ENCODE measurements around the gene NUBP2.

The NUBP2 gene

DNA sequence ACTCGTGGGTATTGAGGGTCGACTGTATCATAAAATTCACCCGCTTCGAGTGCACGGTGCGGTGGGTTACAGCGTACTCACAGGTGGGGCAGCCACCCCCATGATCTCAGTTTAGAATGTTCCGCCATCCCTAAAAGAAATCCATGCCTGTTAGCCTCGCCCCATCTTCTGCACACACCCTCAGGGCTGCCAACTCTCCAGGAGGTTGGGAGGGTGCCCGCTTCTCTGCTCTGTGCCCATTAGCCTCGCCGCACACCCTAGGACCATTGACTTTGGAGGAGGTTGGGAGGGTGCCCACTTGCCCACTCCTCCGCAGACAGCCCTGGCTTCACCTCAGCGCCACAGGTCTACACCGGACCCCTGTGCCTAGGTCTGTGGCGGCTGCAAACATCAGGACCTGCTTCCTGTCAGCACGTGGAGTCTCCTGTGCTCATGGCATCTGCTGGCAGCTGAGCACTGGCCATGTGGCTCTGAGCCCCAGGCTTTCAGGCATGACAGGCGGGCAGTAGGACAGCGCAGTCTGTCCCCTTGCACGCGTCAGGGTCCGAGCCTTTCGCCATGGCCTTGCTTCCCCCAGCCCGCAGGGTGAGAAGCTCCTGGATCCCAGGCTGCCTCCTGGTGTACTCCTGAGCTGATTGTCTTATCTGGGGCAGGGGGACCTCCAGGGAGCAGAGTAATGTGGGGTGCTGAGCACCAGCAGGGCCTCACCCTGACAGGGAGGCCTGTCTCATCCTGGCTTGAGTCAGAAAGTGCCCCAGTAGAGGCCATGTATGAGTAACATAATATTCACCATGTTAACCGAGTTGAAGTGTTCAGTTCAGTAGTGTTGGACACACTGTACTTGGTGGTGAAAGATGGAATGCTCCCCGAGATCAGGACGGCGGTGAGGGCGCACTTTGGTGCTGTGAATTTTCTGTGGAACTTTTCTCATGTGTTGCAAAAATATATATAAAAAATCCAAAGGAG, 33.3 kb upstream of the NUBP2 start:
- no peak overlapping the region for H3K4me3 ChIP-seq (ENCODE audit: low read length, poor library complexity, severe bottlenecking)
- H3K27me3 ChIP-seq (ENCODE audit: insufficient read depth, low read length, poor library complexity, severe bottlenecking), result no peaks in the 10 kb centered on the region
- H3K79me2 ChIP-seq (ENCODE audit: insufficient read depth, low read length), result no peaks in the 10 kb centered on the region
- no peak overlapping the region for H3K9ac ChIP-seq (ENCODE audit: low read depth, low read length, poor library complexity, severe bottlenecking)
- H3K9me2 ChIP-seq (replicated peaks; ENCODE audit: low read depth, low read length), result no peaks in the 10 kb centered on the region
- no peaks in the 10 kb centered on the region for H3K4me1 ChIP-seq (ENCODE audit: insufficient read depth, low read length, poor library complexity, severe bottlenecking)
- no peaks in the 10 kb centered on the region for H4K20me1 ChIP-seq (ENCODE audit: insufficient read depth, low read length, poor library complexity, severe bottlenecking)
- H3K9me3 ChIP-seq (ENCODE audit: insufficient read depth, low read depth, low read length), result no peaks in the 10 kb centered on the region
- H3K4me2 ChIP-seq (ENCODE audit: low read depth, low read length, poor library complexity, severe bottlenecking), result no peak overlapping the region
- no peaks in the 10 kb centered on the region for H3F3A ChIP-seq (ENCODE audit: low read depth)
- peaks cover 4% of the 10 kb centered on the region; the same call in 1 of the 2 replicates for H3K36me3 ChIP-seq (ENCODE audit: insufficient read depth, low read length)
- TF ChIP-seq EZH2phosphoT487 (IDR thresholded peaks at IDR 0.05; ENCODE audit: borderline replicate concordance), result no peak
- TF ChIP-seq, protein P1, sequence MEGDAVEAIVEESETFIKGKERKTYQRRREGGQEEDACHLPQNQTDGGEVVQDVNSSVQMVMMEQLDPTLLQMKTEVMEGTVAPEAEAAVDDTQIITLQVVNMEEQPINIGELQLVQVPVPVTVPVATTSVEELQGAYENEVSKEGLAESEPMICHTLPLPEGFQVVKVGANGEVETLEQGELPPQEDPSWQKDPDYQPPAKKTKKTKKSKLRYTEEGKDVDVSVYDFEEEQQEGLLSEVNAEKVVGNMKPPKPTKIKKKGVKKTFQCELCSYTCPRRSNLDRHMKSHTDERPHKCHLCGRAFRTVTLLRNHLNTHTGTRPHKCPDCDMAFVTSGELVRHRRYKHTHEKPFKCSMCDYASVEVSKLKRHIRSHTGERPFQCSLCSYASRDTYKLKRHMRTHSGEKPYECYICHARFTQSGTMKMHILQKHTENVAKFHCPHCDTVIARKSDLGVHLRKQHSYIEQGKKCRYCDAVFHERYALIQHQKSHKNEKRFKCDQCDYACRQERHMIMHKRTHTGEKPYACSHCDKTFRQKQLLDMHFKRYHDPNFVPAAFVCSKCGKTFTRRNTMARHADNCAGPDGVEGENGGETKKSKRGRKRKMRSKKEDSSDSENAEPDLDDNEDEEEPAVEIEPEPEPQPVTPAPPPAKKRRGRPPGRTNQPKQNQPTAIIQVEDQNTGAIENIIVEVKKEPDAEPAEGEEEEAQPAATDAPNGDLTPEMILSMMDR (conservative IDR thresholded peaks at IDR 0.05; ENCODE audit: low read length), result no peak
- no peak overlapping the region for H2AFZ ChIP-seq (ENCODE audit: low read length)

DNA sequence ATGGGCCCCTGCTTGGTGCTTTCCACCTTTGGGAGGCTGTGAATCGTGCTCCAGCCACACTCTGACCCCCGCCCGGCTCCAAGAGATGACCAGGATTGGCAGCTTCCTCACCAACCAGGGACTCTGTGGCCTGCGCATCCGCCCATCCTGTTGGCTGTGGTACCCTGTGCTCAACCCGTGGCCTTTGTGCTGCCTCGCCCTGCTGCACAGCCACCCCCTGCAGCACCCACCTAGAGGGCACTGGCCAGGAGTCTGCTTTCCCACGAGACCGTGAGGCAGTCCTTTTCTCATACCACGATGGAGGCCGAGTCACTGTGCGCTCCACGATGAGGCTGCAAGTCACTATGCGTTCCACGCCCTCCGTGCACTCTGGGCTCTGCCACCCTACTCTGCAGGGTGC, 30.8 kb upstream of the NUBP2 start:
- Histone ChIP-seq H3K27me3 (ENCODE audit: insufficient read depth, low read length, poor library complexity, severe bottlenecking) (no peaks in the 10 kb centered on the region), H3K79me2 (ENCODE audit: insufficient read depth, low read length) (no peaks in the 10 kb centered on the region), H3K4me2 (ENCODE audit: low read depth, low read length, poor library complexity, severe bottlenecking) (no peak overlapping the region), H3F3A (ENCODE audit: low read depth) (no peaks in the 10 kb centered on the region), H3K9me3 (ENCODE audit: insufficient read depth, low read depth, low read length) (no peaks in the 10 kb centered on the region), H3K4me3 (ENCODE audit: low read length, poor library complexity, severe bottlenecking) (no peak overlapping the region), H3K36me3 (ENCODE audit: insufficient read depth, low read length) (peaks cover 4% of the 10 kb centered on the region; the same call in 1 of the 2 replicates), H3K4me1 (ENCODE audit: insufficient read depth, low read length, poor library complexity, severe bottlenecking) (no peaks in the 10 kb centered on the region), H2AFZ (ENCODE audit: low read length) (no peak overlapping the region), H3K9ac (ENCODE audit: low read depth, low read length, poor library complexity, severe bottlenecking) (no peak overlapping the region), H3K9me2 (replicated peaks; ENCODE audit: low read depth, low read length) (no peaks in the 10 kb centered on the region), H4K20me1 (ENCODE audit: insufficient read depth, low read length, poor library complexity, severe bottlenecking) (no peaks in the 10 kb centered on the region)
- no peak for TF ChIP-seq EZH2phosphoT487 (IDR thresholded peaks at IDR 0.05; ENCODE audit: borderline replicate concordance)
- TF ChIP-seq, protein P1 (conservative IDR thresholded peaks at IDR 0.05; ENCODE audit: low read length), result no peak

DNA sequence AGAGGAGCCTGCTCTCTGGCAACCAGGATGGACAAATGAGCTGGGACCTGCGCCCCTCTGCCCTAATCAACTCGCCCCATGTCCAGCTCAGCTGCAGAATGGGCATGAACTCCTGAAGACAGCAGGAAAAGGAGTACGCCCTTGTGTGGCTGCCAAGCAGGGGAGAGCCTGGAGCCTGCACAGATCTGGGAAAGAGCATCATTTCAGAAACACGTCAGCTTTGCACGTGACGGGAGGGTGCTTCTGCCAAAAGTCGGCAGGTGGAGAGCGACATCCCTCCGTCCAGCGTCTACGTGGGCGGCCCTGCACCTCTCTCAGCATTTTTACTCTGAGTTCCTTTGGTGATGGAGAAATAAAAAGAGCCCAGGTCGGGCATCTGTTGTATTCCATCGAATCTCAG, 29.9 kb upstream of the NUBP2 start:
- H3K4me2 ChIP-seq (ENCODE audit: low read depth, low read length, poor library complexity, severe bottlenecking), result no peak overlapping the region
- H3K9me3 ChIP-seq (ENCODE audit: insufficient read depth, low read depth, low read length), result no peaks in the 10 kb centered on the region
- H3K9ac ChIP-seq (ENCODE audit: low read depth, low read length, poor library complexity, severe bottlenecking), result no peak overlapping the region
- H3K79me2 ChIP-seq (ENCODE audit: insufficient read depth, low read length), result no peaks in the 10 kb centered on the region
- H4K20me1 ChIP-seq (ENCODE audit: insufficient read depth, low read length, poor library complexity, severe bottlenecking), result no peaks in the 10 kb centered on the region
- peaks cover 4% of the 10 kb centered on the region; the same call in 1 of the 2 replicates for H3K36me3 ChIP-seq (ENCODE audit: insufficient read depth, low read length)
- H2AFZ ChIP-seq (ENCODE audit: low read length), result no peak overlapping the region
- H3K27me3 ChIP-seq (ENCODE audit: insufficient read depth, low read length, poor library complexity, severe bottlenecking), result no peaks in the 10 kb centered on the region
- no peaks in the 10 kb centered on the region for H3K9me2 ChIP-seq (replicated peaks; ENCODE audit: low read depth, low read length)
- TF ChIP-seq, protein P1 (conservative IDR thresholded peaks at IDR 0.05; ENCODE audit: low read length), result no peak
- no peak for TF ChIP-seq EZH2phosphoT487 (IDR thresholded peaks at IDR 0.05; ENCODE audit: borderline replicate concordance)
- H3K4me1 ChIP-seq (ENCODE audit: insufficient read depth, low read length, poor library complexity, severe bottlenecking), result no peaks in the 10 kb centered on the region
- no peaks in the 10 kb centered on the region for H3F3A ChIP-seq (ENCODE audit: low read depth)
- no peak overlapping the region for H3K4me3 ChIP-seq (ENCODE audit: low read length, poor library complexity, severe bottlenecking)
